ENCODE measurements around the gene RGSL1.

- TF ChIP-seq CTCF (IDR thresholded peaks at IDR 0.05) (no peak), POLR2A (IDR thresholded peaks at IDR 0.05) (no peak), POLR2AphosphoS5 (IDR thresholded peaks at IDR 0.05) (no peak)
These were observed 114.6 kb downstream of the RGSL1 start for GRCh38 chr1:182564406-182565004.

Data from suprapubic skin (tissue), 4 donors.